Fibroblast of mammary gland (primary cell): ENCODE data around the gene FGF19.

Experiments
- DNase-seq: peaks from one replicate; pipeline ENCODE4 v3.0.0-alpha.2; 2010; ENCODE audit warnings: low read depth
- H3K4me3 ChIP-seq: 2 replicates; pipeline ENCODE4 v1.5.1; 2011; ENCODE audit warnings: low read depth, mild to moderate bottlenecking, low read length, moderate library complexity; ENCODE audit not compliant: control insufficient read depth
- TF ChIP-seq, protein P1 (sequence below): conservative IDR thresholded peaks from 2 replicates; pipeline ENCODE4 v1.5.1; 2011; ENCODE audit warnings: low read depth, low read length, inconsistent platforms; ENCODE audit not compliant: control insufficient read depth, insufficient read depth

The FGF19 gene

DNA sequence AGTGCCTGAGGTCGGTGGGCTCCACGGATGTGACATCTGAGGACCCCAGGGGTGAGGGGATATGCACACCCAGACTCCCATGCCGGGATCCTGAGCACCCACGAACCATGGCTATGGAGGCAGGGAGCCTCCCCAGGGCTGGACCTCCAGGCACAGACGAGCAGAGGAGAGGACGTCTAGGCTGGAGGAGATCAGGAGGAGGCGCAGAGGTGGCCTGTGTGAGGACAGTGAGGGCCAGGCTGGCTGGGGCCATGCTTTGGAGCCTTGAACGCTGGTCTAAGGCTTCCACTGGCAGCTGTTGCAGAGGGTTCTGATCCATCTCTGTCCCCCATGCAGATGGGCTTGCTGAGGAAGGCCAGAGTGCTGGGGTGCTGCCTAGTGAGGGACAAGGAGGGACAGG, 42.3 kb upstream of the FGF19 start:
- TF ChIP-seq, protein P1, sequence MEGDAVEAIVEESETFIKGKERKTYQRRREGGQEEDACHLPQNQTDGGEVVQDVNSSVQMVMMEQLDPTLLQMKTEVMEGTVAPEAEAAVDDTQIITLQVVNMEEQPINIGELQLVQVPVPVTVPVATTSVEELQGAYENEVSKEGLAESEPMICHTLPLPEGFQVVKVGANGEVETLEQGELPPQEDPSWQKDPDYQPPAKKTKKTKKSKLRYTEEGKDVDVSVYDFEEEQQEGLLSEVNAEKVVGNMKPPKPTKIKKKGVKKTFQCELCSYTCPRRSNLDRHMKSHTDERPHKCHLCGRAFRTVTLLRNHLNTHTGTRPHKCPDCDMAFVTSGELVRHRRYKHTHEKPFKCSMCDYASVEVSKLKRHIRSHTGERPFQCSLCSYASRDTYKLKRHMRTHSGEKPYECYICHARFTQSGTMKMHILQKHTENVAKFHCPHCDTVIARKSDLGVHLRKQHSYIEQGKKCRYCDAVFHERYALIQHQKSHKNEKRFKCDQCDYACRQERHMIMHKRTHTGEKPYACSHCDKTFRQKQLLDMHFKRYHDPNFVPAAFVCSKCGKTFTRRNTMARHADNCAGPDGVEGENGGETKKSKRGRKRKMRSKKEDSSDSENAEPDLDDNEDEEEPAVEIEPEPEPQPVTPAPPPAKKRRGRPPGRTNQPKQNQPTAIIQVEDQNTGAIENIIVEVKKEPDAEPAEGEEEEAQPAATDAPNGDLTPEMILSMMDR = no peak
- no peak overlapping the region for H3K4me3 ChIP-seq
- no peak for DNase-seq

DNA sequence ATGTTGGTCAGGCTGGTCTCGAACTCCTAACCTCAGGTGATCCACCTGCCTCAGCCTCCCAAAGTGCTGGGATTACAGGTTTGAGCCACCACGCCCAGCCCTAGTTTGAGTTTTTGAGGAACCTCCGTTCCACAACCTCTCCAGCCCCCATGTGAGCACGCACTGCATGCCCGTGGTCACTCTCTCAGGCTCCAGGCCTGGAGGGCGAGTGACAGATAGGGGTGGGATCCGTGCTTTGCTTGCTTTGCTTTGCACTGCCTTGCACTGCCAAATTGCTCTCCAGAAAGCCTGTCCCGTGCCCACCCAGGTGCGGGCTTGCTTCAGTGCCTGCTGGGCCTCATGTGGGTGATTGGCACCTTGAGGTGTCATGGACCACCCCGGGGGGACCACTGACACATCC, 41.4 kb upstream of the FGF19 start:
- no peak for DNase-seq
- TF ChIP-seq, protein P1 = no peak
- H3K4me3 ChIP-seq = no peak overlapping the region

DNA sequence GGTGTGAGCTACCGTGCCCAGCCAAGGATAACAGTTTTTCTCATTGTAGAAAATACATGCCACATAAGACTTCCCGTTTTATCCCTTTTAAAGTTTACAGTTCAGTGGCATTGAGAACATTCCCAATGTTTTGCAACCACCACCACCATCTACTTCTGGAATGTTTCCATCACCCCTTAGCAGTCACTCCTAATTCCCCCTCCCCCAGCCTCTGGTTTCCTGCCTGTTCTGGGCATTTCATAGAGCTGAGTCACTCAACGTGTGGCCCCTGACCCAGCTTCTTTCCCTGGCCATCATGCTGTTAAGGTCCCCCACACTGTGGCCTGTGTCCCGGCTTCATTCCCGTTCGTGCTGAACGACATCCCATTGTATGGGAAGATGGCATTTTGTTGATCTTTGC, 40.6 kb upstream of the FGF19 start:
- TF ChIP-seq, protein P1 = no peak
- no peak overlapping the region for H3K4me3 ChIP-seq
- peak; percentile 43 for DNase-seq

DNA sequence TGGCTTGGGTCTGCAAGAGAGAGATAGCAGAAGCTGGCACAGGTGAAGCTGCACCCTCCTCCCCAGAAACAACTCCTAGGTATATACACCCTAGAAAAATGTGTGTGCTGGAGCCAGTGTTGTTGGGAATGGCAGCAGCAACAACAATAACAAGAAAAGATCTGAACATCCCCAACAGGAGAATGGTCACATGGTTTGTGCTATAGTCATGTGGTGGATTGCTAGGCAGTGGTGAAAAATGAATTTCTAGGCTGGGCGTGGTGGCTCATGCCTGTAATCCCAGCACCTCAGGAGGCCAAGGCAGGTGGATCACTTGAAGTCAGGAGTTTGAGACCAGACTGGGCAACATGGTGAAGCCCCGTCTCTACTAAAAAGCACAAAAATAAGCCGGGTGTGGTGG, 31.0 kb upstream of the FGF19 start:
- no peak for DNase-seq
- no peak overlapping the region for H3K4me3 ChIP-seq
- TF ChIP-seq, protein P1 = no peak

DNA sequence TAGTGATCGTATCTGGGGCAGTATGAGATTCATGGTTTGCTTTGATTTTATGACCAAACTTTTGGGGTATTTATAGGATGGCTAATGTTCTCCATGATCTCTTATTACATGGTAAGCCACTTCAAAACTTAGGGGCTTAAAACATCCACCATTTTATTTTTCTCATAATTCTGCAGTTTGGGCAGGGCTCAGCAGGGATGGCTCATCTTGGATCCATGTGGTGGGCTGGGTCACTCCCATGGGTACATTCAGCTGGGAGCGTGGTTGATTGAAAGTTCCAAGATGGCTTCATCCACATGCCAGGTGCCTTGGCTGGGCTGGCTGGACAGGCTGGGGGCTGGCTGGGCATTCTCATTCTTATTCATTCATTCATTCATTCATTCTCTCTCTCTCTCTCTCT, 30.5 kb upstream of the FGF19 start:
- TF ChIP-seq, protein P1 = no peak
- DNase-seq = no peak
- H3K4me3 ChIP-seq = no peak overlapping the region

DNA sequence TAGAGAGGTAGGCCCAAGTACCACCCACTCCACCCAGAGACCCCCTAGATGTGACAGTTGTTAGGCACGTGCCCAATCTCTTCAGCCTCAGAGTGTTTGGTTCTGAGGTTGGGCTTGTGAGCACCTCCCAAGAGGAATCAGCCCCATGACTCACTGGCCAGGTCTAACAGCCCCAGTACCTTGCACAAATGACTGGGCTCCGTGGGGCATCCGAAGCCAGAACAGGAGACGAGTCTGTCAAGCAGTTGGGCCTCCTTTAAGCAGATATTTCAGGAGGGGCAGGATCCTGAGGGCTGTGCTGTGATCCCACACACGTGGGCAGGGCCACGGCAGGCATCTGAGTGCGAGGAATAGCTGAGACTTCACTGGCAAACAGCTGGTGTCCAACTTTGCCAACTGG, 29.1 kb upstream of the FGF19 start:
- H3K4me3 ChIP-seq = no peak overlapping the region
- TF ChIP-seq, protein P1 = no peak
- DNase-seq = no peak

DNA sequence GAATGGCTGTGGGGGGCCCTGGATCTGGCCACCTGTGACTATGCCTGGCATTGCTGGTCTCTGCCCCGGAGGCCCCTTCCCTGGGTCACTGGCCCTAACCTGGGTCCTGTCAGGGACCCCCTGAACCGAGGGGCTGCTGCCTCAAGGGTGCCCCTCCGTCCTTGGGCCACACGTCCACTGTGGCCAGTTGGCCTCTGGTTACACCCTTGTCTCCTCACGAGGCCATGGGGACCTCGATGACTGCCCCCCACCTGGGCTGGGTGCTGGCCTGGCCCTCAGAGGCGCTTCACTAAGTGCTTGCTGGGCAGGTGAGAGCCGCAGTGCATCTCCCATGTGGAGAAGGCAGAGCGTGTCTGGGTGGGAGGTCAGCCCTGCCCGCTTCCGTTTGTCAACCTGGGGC, 27.3 kb upstream of the FGF19 start:
- no peak overlapping the region for H3K4me3 ChIP-seq
- TF ChIP-seq, protein P1 = no peak
- no peak for DNase-seq
